IPS-20b (cell line): ENCODE measurements around the gene EPGN.

Source experiments
- H3K27ac ChIP-seq: one replicate; pipeline ENCODE4 v1.5.1; 2013; ENCODE audit warnings: low read length
- H3K27me3 ChIP-seq: 2 replicates; pipeline ENCODE4 v1.6.1; 2013; ENCODE audit warnings: mild to moderate bottlenecking, low read length, inconsistent platforms; ENCODE audit not compliant: insufficient read depth
- H3K36me3 ChIP-seq: 2 replicates; pipeline ENCODE4 v1.6.1; 2013; ENCODE audit warnings: low read depth, mild to moderate bottlenecking, inconsistent platforms, low read length, moderate library complexity; ENCODE audit not compliant: insufficient read depth
- H3K4me1 ChIP-seq: 2 replicates; pipeline ENCODE4 v1.6.1; 2013; ENCODE audit warnings: mild to moderate bottlenecking, control low read depth, inconsistent platforms, low read length, moderate library complexity; ENCODE audit not compliant: insufficient read depth
- H3K4me3 ChIP-seq: 2 replicates; pipeline ENCODE4 v1.5.1; 2013; ENCODE audit warnings: mild to moderate bottlenecking, low read length, inconsistent platforms
- H3K9ac ChIP-seq: 2 replicates; pipeline ENCODE4 v1.6.1; 2013; ENCODE audit warnings: low read depth, mild to moderate bottlenecking, inconsistent platforms, low read length, moderate library complexity
- H3K9me3 ChIP-seq: 2 replicates; pipeline ENCODE4 v1.6.1; 2013; ENCODE audit warnings: mild to moderate bottlenecking, low read depth, low read length, inconsistent platforms; ENCODE audit not compliant: insufficient read depth

The EPGN gene

DNA sequence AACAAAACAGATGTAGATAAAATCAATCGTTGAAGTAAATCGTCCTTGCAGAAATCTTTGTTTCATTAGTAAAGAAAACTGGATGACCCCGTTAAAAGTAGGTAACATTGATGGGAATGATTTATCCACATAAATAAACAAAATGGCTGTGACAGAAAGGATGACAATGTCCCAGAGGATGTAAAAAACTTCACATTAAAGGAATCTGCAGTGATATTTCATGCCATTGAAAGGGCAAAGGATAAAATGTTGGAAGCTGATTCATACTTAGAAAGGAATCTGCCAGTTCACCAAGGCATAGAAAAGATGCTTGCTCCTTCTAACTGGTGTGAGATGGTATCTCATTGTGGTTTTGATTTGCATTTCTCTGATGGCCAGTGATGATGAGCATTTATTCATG lies 24.2 kb upstream of the EPGN start:
- H3K27ac ChIP-seq, result no peak overlapping the region
- no peak overlapping the region for H3K9ac ChIP-seq
- no peaks in the 10 kb centered on the region for H3K36me3 ChIP-seq
- H3K9me3 ChIP-seq, result no peaks in the 10 kb centered on the region
- H3K4me3 ChIP-seq, result no peak overlapping the region
- H3K4me1 ChIP-seq, result no peaks in the 10 kb centered on the region
- no peaks in the 10 kb centered on the region for H3K27me3 ChIP-seq

GRCh38 chr4:74287164-74287563 lies 21.1 kb upstream of the EPGN start:
- Histone ChIP-seq H3K36me3 (no peaks in the 10 kb centered on the region), H3K4me1 (no peaks in the 10 kb centered on the region), H3K27me3 (no peaks in the 10 kb centered on the region), H3K4me3 (no peak overlapping the region), H3K9ac (no peak overlapping the region), H3K27ac (no peak overlapping the region), H3K9me3 (no peaks in the 10 kb centered on the region)

- no peaks in the 10 kb centered on the region for H3K9me3 ChIP-seq
- H3K4me3 ChIP-seq, result no peak overlapping the region
- H3K4me1 ChIP-seq, result no peaks in the 10 kb centered on the region
- H3K9ac ChIP-seq, result no peak overlapping the region
- no peaks in the 10 kb centered on the region for H3K27me3 ChIP-seq
- H3K27ac ChIP-seq, result no peak overlapping the region
- no peaks in the 10 kb centered on the region for H3K36me3 ChIP-seq
Observed at GRCh38 chr4:74287791-74288190, 20.5 kb upstream of the EPGN start.

- H3K9ac ChIP-seq, result no peak overlapping the region
- H3K4me3 ChIP-seq, result no peak overlapping the region
Observed at GRCh38 chr4:74291471-74291870, 16.8 kb upstream of the EPGN start.

DNA sequence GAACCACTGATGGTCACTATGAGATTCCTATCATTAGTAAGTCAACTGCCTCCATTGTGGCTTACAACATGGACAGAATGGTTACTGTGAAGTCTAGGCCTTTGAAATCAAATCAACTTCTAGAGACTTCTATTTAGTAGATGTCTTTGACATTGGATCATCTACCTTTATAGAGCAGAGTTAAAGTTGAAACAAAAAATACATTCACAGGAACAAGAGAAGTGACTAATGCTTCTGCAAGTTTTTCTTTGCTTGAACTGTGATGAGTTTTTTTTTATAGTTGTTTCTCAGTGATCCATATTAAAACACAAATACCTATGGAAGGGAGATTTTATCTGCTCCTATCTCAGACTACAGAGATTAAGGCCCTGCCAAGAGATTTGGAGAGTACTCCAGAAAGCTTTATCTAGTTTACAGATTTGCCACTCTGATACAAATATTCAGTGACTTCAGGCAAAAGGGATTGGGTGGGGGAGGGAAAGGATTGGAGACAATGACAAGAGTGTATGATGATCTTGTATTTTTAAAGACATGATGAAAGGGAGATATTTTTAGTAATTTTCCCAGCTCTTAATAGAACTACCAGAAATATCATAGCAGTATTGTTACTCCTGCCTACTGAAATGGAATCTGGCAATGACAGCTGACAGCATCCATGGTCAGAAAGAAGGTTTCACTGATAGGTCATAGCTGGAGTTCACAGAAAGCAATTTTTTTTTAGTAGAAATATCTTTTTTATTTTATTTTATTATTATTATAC lies 16.0 kb upstream of the EPGN start:
- Histone ChIP-seq H3K9me3 (no peaks in the 10 kb centered on the region), H3K27me3 (no peaks in the 10 kb centered on the region), H3K4me3 (no peak overlapping the region), H3K27ac (no peak overlapping the region), H3K4me1 (no peaks in the 10 kb centered on the region), H3K36me3 (no peaks in the 10 kb centered on the region), H3K9ac (no peak overlapping the region)

More at GRCh38 chr4:74291471-74291870, 16.8 kb upstream of the EPGN start:
- H3K36me3 ChIP-seq, result no peaks in the 10 kb centered on the region
- H3K27ac ChIP-seq, result no peak overlapping the region
- H3K4me1 ChIP-seq, result no peaks in the 10 kb centered on the region
- no peaks in the 10 kb centered on the region for H3K27me3 ChIP-seq
- no peaks in the 10 kb centered on the region for H3K9me3 ChIP-seq

DNA sequence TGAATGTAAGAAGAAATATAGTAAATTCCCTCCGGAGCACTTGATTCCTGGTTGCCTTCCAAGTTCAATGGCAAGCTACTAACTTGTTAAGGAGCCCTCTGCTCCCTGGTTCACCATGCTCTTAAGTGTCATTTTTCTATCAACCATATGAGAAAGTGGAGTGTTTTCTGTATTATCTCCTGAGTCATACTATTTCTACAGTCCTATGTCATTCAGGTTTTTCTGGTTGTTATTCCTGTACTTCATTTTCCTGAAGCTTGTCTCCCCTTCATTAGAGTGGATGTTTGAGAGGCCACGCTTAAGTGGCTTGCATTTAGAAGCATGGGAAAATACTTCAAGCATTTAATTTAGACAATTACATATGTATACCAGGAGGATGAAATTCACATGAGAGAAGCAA lies 14.7 kb upstream of the EPGN start:
- H3K4me3 ChIP-seq, result no peak overlapping the region
- no peak overlapping the region for H3K9ac ChIP-seq
- no peaks in the 10 kb centered on the region for H3K36me3 ChIP-seq
- H3K4me1 ChIP-seq, result no peaks in the 10 kb centered on the region
- H3K27me3 ChIP-seq, result no peaks in the 10 kb centered on the region
- H3K9me3 ChIP-seq, result no peaks in the 10 kb centered on the region
- no peak overlapping the region for H3K27ac ChIP-seq

- no peaks in the 10 kb centered on the region for H3K4me1 ChIP-seq
- no peak overlapping the region for H3K9ac ChIP-seq
- H3K27me3 ChIP-seq, result no peaks in the 10 kb centered on the region
- no peaks in the 10 kb centered on the region for H3K9me3 ChIP-seq
- H3K36me3 ChIP-seq, result no peaks in the 10 kb centered on the region
- no peak overlapping the region for H3K4me3 ChIP-seq
- H3K27ac ChIP-seq, result no peak overlapping the region
Observed at GRCh38 chr4:74294681-74295080, 13.6 kb upstream of the EPGN start.

GRCh38 chr4:74297539-74297938 lies 10.7 kb upstream of the EPGN start:
- Histone ChIP-seq H3K36me3 (no peaks in the 10 kb centered on the region), H3K9ac (no peak overlapping the region), H3K4me3 (no peak overlapping the region), H3K27ac (no peak overlapping the region), H3K4me1 (no peaks in the 10 kb centered on the region), H3K27me3 (no peaks in the 10 kb centered on the region), H3K9me3 (no peaks in the 10 kb centered on the region)

- no peak overlapping the region for H3K9ac ChIP-seq
- H3K4me3 ChIP-seq, result no peak overlapping the region
- no peaks in the 10 kb centered on the region for H3K9me3 ChIP-seq
- H3K27me3 ChIP-seq, result no peaks in the 10 kb centered on the region
- H3K27ac ChIP-seq, result no peak overlapping the region
- no peaks in the 10 kb centered on the region for H3K36me3 ChIP-seq
- H3K4me1 ChIP-seq, result no peaks in the 10 kb centered on the region
Observed at GRCh38 chr4:74304095-74304625, 4.1 kb upstream of the EPGN start.

DNA sequence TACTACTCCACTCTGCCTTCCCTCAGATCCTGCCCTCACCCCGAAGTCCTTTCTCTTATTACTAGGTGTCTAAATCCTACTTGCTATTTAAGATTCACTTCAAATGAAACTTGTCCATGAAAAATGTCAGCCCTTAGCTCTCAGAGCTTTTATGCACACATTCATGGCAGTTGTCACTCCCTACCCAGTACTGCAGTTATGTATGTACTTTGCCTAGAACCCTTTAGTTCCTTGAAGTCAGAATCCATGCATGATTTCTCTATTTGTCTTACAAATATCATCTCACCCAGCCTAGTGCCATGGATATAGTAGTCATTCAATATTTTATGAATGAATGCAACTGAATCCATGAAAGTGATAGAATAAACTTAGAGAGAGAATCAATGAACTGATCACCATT lies 3.3 kb upstream of the EPGN start:
- Histone ChIP-seq H3K27ac (no peak overlapping the region), H3K36me3 (no peaks in the 10 kb centered on the region), H3K9ac (no peak overlapping the region), H3K4me1 (no peaks in the 10 kb centered on the region), H3K4me3 (no peak overlapping the region), H3K9me3 (no peaks in the 10 kb centered on the region), H3K27me3 (no peaks in the 10 kb centered on the region)

GRCh38 chr4:74307170-74307569 lies 1.1 kb upstream of the EPGN start:
- no peak overlapping the region for H3K27ac ChIP-seq
- H3K36me3 ChIP-seq, result no peaks in the 10 kb centered on the region
- no peak overlapping the region for H3K9ac ChIP-seq
- no peaks in the 10 kb centered on the region for H3K9me3 ChIP-seq
- no peaks in the 10 kb centered on the region for H3K27me3 ChIP-seq
- no peak overlapping the region for H3K4me3 ChIP-seq
- H3K4me1 ChIP-seq, result no peaks in the 10 kb centered on the region

GRCh38 chr4:74309223-74309622 lies 953 bp downstream of the EPGN start:
- Histone ChIP-seq H3K9me3 (no peaks in the 10 kb centered on the region), H3K27me3 (no peaks in the 10 kb centered on the region), H3K36me3 (no peaks in the 10 kb centered on the region), H3K4me3 (no peak overlapping the region), H3K27ac (no peak overlapping the region), H3K9ac (no peak overlapping the region), H3K4me1 (no peaks in the 10 kb centered on the region)
